ENCODE data around the gene OCEL1. TPM values are rescaled to one million over a fixed set of nuclear protein-coding genes. Genes with fewer than 3 reads are reported as not detected.

Gene OCEL1, protein sequence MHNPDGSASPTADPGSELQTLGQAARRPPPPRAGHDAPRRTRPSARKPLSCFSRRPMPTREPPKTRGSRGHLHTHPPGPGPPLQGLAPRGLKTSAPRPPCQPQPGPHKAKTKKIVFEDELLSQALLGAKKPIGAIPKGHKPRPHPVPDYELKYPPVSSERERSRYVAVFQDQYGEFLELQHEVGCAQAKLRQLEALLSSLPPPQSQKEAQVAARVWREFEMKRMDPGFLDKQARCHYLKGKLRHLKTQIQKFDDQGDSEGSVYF
- total RNA-seq (2.6 and 4.6 TPM in 2 replicates), polyA plus RNA-seq (4.5 and 8.8 TPM in 2 replicates), polyA minus RNA-seq (ENCODE audit: low replicate concordance) (14.2 and 15.9 TPM in 2 replicates)
- polyA plus RNA-seq (2012) = 18.7 and 20.4 TPM in 2 replicates

DNA sequence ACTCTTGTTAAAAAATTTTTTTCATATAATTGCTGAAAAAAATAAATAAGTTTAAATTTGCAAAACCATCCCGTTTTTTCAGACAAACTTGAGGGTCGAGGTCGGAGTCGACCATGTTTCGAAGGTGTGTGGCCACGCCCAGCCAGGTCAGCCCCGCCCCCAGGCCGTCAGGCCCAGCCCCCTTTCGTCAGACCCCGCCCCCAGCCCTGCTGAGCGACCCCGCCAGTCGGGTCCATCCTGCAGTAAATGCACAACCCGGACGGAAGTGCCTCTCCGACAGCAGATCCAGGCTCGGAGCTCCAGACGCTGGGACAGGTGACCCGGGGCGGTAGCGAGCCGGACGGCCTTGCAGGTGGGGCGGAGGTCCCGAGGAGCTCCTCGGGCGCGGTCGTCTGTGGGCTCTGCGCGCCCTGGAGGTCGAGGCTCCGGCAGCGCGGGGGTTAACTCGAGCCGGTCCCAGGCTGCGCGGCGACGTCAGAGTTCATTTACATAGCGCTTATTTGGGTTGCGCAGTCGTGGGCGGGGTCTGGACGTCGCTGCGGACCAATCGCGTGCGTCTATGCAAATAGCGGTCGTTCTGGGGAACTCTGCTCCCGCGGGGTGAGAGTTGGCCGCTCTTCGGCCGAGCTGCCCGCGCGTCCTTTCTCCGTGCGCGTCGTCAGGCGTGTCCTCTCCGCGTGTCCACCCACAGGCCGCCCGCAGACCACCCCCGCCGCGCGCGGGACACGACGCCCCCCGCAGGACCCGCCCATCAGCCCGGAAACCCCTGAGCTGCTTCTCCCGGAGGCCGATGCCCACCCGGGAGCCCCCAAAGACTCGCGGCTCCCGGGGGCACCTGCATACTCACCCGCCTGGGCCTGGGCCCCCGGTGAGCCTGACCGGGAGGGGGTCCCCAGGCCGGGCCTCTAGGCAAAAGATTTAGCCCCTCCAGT, at the start of gene OCEL1:
TSS of gene OCEL1 (plus strand) at position 225 of the 932 bp plus-strand sequence. CDS start at position 247, 22 bp downstream.
- H3K27me3 ChIP-seq (ENCODE audit: control insufficient read depth, insufficient read depth, low read length) = no peaks in the 10 kb centered on the region
- DNase-seq (ENCODE audit: low read depth in 2 of 2) = peak; percentile 96 to 98
- no peaks in the 10 kb centered on the region for H3K4me1 ChIP-seq (ENCODE audit: control insufficient read depth, extremely low read depth, insufficient read depth, low read length)
- no peaks in the 10 kb centered on the region for H4K20me1 ChIP-seq (ENCODE audit: control insufficient read depth, extremely low read depth, insufficient read depth, low read length)
- H3K4me3 ChIP-seq (replicated peaks in 1 of 4; ENCODE audit: control extremely low read depth in 1 of 4, insufficient read depth in 1 of 4, low read depth in 3 of 4, low read length in 4 of 4) = peak within 1 kb of the TSS; percentile 65 to 82 (median 74)
- peak within 1 kb of the TSS; percentile 70 for H3K9ac ChIP-seq (ENCODE audit: insufficient read depth, low read length)
- peak within 1 kb of the TSS; percentile 92 for H3K4me2 ChIP-seq (ENCODE audit: extremely low read depth, insufficient read depth, low read length)
- no peak for TF ChIP-seq EZH2 (IDR thresholded peaks at IDR 0.05; ENCODE audit: low read length, missing control alignments)
- TF ChIP-seq, protein P1, sequence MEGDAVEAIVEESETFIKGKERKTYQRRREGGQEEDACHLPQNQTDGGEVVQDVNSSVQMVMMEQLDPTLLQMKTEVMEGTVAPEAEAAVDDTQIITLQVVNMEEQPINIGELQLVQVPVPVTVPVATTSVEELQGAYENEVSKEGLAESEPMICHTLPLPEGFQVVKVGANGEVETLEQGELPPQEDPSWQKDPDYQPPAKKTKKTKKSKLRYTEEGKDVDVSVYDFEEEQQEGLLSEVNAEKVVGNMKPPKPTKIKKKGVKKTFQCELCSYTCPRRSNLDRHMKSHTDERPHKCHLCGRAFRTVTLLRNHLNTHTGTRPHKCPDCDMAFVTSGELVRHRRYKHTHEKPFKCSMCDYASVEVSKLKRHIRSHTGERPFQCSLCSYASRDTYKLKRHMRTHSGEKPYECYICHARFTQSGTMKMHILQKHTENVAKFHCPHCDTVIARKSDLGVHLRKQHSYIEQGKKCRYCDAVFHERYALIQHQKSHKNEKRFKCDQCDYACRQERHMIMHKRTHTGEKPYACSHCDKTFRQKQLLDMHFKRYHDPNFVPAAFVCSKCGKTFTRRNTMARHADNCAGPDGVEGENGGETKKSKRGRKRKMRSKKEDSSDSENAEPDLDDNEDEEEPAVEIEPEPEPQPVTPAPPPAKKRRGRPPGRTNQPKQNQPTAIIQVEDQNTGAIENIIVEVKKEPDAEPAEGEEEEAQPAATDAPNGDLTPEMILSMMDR (conservative IDR thresholded peaks at IDR 0.05 in 1 of 2, IDR thresholded peaks at IDR 0.05 in 1 of 2; ENCODE audit: low read depth in 1 of 2, low read length in 2 of 2) = no peak
- H3K79me2 ChIP-seq (ENCODE audit: control insufficient read depth, insufficient read depth, low read length) = no peaks in the 10 kb centered on the region
- no peaks in the 10 kb centered on the region for H3K9me3 ChIP-seq (ENCODE audit: control insufficient read depth, insufficient read depth, low read depth, low read length)
- peaks cover 9% of the 10 kb centered on the region for H3K36me3 ChIP-seq (ENCODE audit: control insufficient read depth, insufficient read depth, low read length)
- H2AFZ ChIP-seq (ENCODE audit: low read length) = peak within 1 kb of the TSS; percentile 94
- H3K27ac ChIP-seq (ENCODE audit: insufficient read depth, low read length) = peak within 1 kb of the TSS; percentile 32

DNA sequence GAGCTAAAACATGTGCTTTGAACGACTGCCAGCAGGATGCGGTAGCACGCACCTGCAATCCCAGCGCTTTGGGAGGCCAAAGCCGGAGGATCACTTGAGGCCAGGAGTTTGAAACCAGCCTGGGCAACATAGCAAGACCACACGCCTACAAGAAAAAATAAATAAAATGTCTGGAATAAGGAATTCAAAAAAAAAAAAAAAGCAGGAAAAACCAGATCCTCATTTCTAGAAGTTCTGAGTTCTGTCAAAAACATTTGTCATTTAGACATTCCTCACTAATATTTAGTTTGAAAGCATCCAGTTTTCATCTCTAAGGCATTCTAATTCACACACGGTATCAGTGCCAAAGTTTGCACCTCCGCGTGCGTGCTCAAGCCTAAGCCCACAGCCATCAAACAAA, 47.7 kb upstream of the OCEL1 start:
- no peak overlapping the region for H3K27ac ChIP-seq (ENCODE audit: insufficient read depth, low read length)
- H4K20me1 ChIP-seq (ENCODE audit: control insufficient read depth, extremely low read depth, insufficient read depth, low read length) = no peaks in the 10 kb centered on the region
- no peak overlapping the region for H3K4me2 ChIP-seq (ENCODE audit: extremely low read depth, insufficient read depth, low read length)
- DNase-seq (ENCODE audit: low read depth in 2 of 2) = no peak
- H3K79me2 ChIP-seq (ENCODE audit: control insufficient read depth, insufficient read depth, low read length) = no peaks in the 10 kb centered on the region
- no peaks in the 10 kb centered on the region for H3K9me3 ChIP-seq (ENCODE audit: control insufficient read depth, insufficient read depth, low read depth, low read length)
- H2AFZ ChIP-seq (ENCODE audit: low read length) = no peak overlapping the region
- no peak overlapping the region for H3K4me3 ChIP-seq (replicated peaks in 1 of 4; ENCODE audit: control extremely low read depth in 1 of 4, insufficient read depth in 1 of 4, low read depth in 3 of 4, low read length in 4 of 4)
- H3K9ac ChIP-seq (ENCODE audit: insufficient read depth, low read length) = no peak overlapping the region
- TF ChIP-seq, protein P1 (conservative IDR thresholded peaks at IDR 0.05 in 1 of 2, IDR thresholded peaks at IDR 0.05 in 1 of 2; ENCODE audit: low read depth in 1 of 2, low read length in 2 of 2) = no peak
- TF ChIP-seq EZH2 (IDR thresholded peaks at IDR 0.05; ENCODE audit: low read length, missing control alignments) = no peak
- H3K27me3 ChIP-seq (ENCODE audit: control insufficient read depth, insufficient read depth, low read length) = no peaks in the 10 kb centered on the region
- H3K4me1 ChIP-seq (ENCODE audit: control insufficient read depth, extremely low read depth, insufficient read depth, low read length) = no peaks in the 10 kb centered on the region
- H3K36me3 ChIP-seq (ENCODE audit: control insufficient read depth, insufficient read depth, low read length) = peaks cover 12% of the 10 kb centered on the region

All from fibroblast of lung (primary cell).